HFFc6 (cell line): ENCODE results near the gene LRRC27. TPM values are rescaled to one million over a fixed set of nuclear protein-coding genes. Genes with fewer than 3 reads are reported as not detected.

Source experiments
- DNase-seq: peaks from one replicate; pipeline ENCODE4 v3.0.0-alpha.2; 2018
- H3K27ac Mint-ChIP-seq: 2 replicates; pipeline ENCODE4 v1.8.0; 2020; ENCODE audit warnings: mild to moderate bottlenecking, mixed read lengths
- H3K27me3 Mint-ChIP-seq: 2 replicates; pipeline ENCODE4 v1.8.0; 2021; ENCODE audit warnings: mild to moderate bottlenecking, moderate library complexity, mixed read lengths; ENCODE audit not compliant: insufficient read depth
- H3K36me3 Mint-ChIP-seq: 2 replicates; pipeline ENCODE4 v1.8.0; 2021; ENCODE audit warnings: low read depth, mixed read lengths
- H3K4me1 Mint-ChIP-seq: 2 replicates; pipeline ENCODE4 v1.8.0; 2020; ENCODE audit warnings: low read depth, mixed read lengths
- H3K4me3 Mint-ChIP-seq: 2 replicates; pipeline ENCODE4 v1.8.0; 2020; ENCODE audit warnings: mild to moderate bottlenecking, moderate library complexity, mixed read lengths
- H3K9me3 Mint-ChIP-seq: 2 replicates; pipeline ENCODE4 v1.8.0; 2020; ENCODE audit warnings: mild to moderate bottlenecking, mixed read lengths
- total RNA-seq, 6 experiments: library from RNA; stranded (reverse); fragmentation: NEBNext Ultra II Directional; extraction: Animal tissue kit (Norgen Biotek cat#: 25700); gene quantifications; 2 replicates in 1 of 6; 3 replicates in 5 of 6; pipeline ENCODE4 v1.2.3, GENCODE V29; 2021
- TF ChIP-seq, protein P1 (sequence below): fragments of 200-600 bp; sonication (generic); IDR thresholded peaks from 2 replicates; pipeline ENCODE4 v1.5.0; 2021; ENCODE audit warnings: antibody characterized with exemption, mild to moderate bottlenecking

Gene LRRC27
- total RNA-seq, 6 experiments from 2014 or later: 4.7 to 6.7 (median 6.0) TPM

DNA sequence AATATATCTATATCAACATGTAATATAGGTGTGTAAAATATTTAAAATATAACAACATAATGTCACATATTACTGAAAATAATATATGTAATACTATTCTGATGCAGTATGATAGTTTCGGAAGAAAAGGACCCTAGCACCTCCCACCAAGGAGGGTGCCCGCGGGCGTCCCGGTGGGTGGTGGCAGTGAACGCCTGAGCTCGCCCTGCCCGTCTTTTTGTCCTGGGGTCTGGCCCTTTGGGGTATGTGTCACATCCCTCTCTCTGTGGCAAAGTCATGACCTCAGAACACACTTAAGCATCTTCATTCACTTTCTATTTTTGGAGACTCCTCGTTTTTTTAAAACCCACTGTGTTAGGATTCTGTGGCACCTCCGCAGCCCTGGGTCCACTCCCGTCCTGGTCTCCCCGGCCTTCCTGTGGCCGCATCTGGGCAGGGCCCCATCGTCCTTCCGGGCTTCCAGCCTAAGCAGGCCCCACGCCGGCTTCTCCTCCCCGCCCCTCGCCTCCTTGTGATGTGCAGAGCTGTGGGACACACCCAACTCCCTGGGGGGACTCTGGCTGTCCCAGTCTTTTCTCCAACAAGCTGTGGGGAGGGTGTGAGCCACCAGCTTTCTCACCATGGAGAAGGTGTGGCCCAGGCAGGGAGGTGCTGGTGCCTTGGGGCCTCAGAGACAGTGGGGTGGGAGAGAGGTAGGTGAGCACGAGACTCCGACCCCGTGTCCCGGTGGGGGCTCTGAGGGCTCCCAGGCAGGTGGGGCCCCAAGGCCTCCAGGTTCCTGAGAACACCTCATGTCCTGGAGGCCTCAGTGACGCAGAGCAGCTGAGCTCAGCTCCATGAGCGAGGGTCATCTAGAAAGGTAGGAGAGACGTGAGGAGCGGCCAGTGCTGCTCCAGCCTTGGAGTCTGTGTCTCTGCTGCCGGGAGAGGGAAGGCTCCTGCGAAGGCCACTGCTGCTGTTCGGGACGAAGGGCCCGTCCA is 81.5 kb downstream of the LRRC27 start:
- no peaks in the 10 kb centered on the region for H3K4me1 Mint-ChIP-seq
- H3K36me3 Mint-ChIP-seq: 0 out of 2 replicates have a peak, but pooled peaks cover 4% of the 10 kb centered on the region
- no peaks in the 10 kb centered on the region for H3K9me3 Mint-ChIP-seq
- DNase-seq: no peak
- TF ChIP-seq, protein P1, sequence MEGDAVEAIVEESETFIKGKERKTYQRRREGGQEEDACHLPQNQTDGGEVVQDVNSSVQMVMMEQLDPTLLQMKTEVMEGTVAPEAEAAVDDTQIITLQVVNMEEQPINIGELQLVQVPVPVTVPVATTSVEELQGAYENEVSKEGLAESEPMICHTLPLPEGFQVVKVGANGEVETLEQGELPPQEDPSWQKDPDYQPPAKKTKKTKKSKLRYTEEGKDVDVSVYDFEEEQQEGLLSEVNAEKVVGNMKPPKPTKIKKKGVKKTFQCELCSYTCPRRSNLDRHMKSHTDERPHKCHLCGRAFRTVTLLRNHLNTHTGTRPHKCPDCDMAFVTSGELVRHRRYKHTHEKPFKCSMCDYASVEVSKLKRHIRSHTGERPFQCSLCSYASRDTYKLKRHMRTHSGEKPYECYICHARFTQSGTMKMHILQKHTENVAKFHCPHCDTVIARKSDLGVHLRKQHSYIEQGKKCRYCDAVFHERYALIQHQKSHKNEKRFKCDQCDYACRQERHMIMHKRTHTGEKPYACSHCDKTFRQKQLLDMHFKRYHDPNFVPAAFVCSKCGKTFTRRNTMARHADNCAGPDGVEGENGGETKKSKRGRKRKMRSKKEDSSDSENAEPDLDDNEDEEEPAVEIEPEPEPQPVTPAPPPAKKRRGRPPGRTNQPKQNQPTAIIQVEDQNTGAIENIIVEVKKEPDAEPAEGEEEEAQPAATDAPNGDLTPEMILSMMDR: no peak
- no peak overlapping the region for H3K4me3 Mint-ChIP-seq
- no peaks in the 10 kb centered on the region for H3K27me3 Mint-ChIP-seq
- H3K27ac Mint-ChIP-seq: no peak overlapping the region

DNA sequence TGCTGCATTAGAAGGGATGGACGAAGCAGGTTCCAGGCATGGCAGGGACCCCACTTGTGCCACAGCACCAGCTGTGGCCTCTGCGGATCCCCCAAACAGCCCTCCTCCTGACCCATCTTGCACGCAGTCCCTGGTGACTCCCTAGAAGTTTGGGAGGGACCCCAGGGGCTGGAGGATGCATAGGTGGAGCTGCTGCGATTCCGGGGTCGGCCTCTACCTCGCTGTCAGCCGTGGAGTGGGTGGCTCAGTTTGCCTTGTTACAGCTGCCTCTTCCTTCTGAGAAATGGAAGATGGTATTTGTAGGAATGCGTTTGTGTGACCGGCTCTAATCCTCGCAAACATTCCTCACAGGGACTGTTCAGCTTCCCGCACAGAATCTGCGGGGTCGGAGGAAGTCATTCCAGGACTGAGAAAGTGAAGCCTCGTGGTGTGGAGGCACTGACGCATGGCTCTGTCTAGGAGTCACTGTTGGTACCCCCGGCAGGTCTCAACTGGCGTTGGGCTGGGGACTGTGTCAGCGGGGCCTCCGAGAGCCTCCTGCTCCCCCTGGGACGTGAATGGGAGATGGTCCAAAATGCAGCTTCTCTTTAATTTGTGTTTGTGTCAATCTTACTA is 82.5 kb downstream of the LRRC27 start:
- no peak for DNase-seq
- no peaks in the 10 kb centered on the region for H3K9me3 Mint-ChIP-seq
- TF ChIP-seq, protein P1: no peak
- H3K4me1 Mint-ChIP-seq: no peaks in the 10 kb centered on the region
- 0 out of 2 replicates have a peak, but pooled peaks cover 4% of the 10 kb centered on the region for H3K36me3 Mint-ChIP-seq
- H3K27ac Mint-ChIP-seq: no peak overlapping the region
- no peaks in the 10 kb centered on the region for H3K27me3 Mint-ChIP-seq
- no peak overlapping the region for H3K4me3 Mint-ChIP-seq

DNA sequence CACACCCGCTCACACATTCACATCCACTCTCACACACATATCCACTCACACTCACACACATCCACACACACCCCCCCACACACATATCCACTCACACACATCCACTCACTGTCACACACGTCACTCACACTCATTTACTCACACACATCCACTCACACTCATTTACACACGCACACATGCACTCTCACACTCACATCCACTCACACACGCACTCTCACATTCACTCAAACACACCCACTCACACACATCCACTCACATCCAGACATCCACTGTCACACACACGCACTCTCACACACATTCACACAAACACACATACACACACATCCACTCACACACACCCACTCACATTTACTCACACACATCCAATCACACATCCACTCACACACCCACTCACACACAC is 83.3 kb downstream of the LRRC27 start:
- Mint-ChIP-seq H3K36me3 (0 out of 2 replicates have a peak, but pooled peaks cover 4% of the 10 kb centered on the region), H3K27ac (no peak overlapping the region; the same call in 1 of the 2 replicates), H3K9me3 (no peaks in the 10 kb centered on the region), H3K4me1 (no peaks in the 10 kb centered on the region), H3K27me3 (no peaks in the 10 kb centered on the region), H3K4me3 (no peak overlapping the region)
- TF ChIP-seq, protein P1: no peak
- DNase-seq: no peak

DNA sequence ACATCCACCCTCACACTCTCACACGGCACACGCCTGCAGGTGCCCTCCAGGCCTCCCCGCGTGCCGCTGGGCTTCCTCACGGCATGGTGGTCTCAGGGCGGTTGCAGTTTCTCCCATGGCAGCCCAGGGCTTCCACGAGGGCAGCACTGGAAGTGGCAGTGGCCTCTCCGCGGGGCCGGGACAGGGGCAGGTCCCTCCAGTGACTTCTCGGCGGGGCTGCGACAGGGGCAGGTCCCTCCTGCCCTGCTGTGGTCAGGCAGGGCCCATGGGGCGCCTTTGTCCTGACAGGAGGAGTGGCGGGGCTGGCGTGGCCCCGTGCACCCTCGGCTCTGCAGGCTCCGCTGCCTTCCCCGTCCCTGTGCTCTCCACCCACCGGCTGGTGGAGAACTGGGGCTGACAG is 84.0 kb downstream of the LRRC27 start:
- no peaks in the 10 kb centered on the region for H3K27me3 Mint-ChIP-seq
- H3K4me1 Mint-ChIP-seq: no peaks in the 10 kb centered on the region
- DNase-seq: no peak
- no peak overlapping the region for H3K27ac Mint-ChIP-seq
- 0 out of 2 replicates have a peak, but pooled peaks cover 4% of the 10 kb centered on the region for H3K36me3 Mint-ChIP-seq
- no peak overlapping the region for H3K4me3 Mint-ChIP-seq
- H3K9me3 Mint-ChIP-seq: no peaks in the 10 kb centered on the region
- TF ChIP-seq, protein P1: no peak

DNA sequence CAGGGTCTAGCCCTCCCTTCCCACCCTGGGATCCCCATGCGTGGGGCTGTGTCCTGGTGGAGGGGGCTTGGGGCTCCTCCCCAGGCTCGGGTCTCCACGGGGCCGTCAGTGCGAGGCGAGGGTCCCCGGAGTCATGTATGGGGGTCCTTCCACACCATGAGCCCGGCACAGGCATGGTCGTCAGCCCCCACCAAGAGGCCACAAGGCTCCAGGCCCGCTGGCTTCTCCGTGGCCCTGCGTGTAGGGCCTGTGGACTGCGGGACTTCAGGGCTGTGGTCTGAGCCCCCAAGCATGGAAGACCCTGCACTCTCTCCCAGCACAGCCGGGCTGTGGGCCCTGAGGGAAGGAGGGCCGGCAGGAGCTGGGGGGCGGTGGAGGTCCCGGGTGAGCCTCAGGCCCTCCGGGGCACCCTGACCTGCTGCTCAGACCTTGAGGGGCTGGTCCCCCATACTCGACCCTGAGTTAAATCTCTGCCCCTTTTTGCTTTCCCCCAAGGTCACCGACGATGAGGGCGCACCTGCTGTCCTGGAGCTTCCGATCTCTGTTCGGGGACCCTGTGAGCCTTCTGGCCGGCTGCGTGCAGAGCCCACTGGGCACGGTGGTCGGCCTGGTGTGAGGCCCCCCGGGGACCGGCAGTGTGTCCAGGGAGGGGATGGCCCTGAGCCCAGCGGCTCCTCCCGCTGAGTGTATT is 84.7 kb downstream of the LRRC27 start:
- DNase-seq: no peak
- H3K9me3 Mint-ChIP-seq: no peaks in the 10 kb centered on the region
- H3K27ac Mint-ChIP-seq: no peak overlapping the region
- H3K27me3 Mint-ChIP-seq: no peaks in the 10 kb centered on the region
- no peak overlapping the region for H3K4me3 Mint-ChIP-seq
- 0 out of 2 replicates have a peak, but pooled peaks cover 4% of the 10 kb centered on the region for H3K36me3 Mint-ChIP-seq
- TF ChIP-seq, protein P1: no peak
- no peaks in the 10 kb centered on the region for H3K4me1 Mint-ChIP-seq
